HG03025 (cell line): ENCODE results near the gene OBSCN.
"Not testable (repeated sequence)": the region's sequence is repeated elsewhere in the genome, so short reads cannot be mapped to it uniquely, and the experiment has no call there.

ENCODE experiments used
- ATAC-seq: cut with Tn5 transposase; IDR thresholded peaks from one replicate; pipeline ENCODE4 v1.9.1; 2021; ENCODE audit warnings: mild to moderate bottlenecking, moderate library complexity; ENCODE audit not compliant: unreplicated experiment, low FRiP score

The OBSCN gene

GRCh38 chr1:228210712-228211530 is 3.1 kb downstream of the OBSCN start:
- ATAC-seq, result no peak

GRCh38 chr1:228211531-228212414 is 3.9 kb downstream of the OBSCN start:
- ATAC-seq, result no peak

GRCh38 chr1:228212415-228212965 is 4.6 kb downstream of the OBSCN start:
- ATAC-seq, result no peak

- no peak for ATAC-seq
Observed at GRCh38 chr1:228212966-228213844, 5.4 kb downstream of the OBSCN start.

GRCh38 chr1:228213917-228214808 is 6.3 kb downstream of the OBSCN start:
- no peak for ATAC-seq

GRCh38 chr1:228214921-228215662 is 7.2 kb downstream of the OBSCN start:
- no peak for ATAC-seq

GRCh38 chr1:228215663-228216116 is 7.8 kb downstream of the OBSCN start:
- no peak for ATAC-seq

GRCh38 chr1:228216371-228217320 is 8.8 kb downstream of the OBSCN start:
- ATAC-seq, result no peak

GRCh38 chr1:228217551-228218344 is 9.9 kb downstream of the OBSCN start:
- ATAC-seq, result no peak

GRCh38 chr1:228218513-228219244 is 10.8 kb downstream of the OBSCN start:
- no peak for ATAC-seq

GRCh38 chr1:228219245-228219961 is 11.6 kb downstream of the OBSCN start:
- ATAC-seq, result no peak

- ATAC-seq, result no peak
Observed at GRCh38 chr1:228219962-228220780, 12.3 kb downstream of the OBSCN start.

GRCh38 chr1:228221097-228221496 is 13.3 kb downstream of the OBSCN start:
- ATAC-seq, result not testable (repeated sequence)

- no peak for ATAC-seq
Observed at GRCh38 chr1:228222548-228222947, 14.7 kb downstream of the OBSCN start.
